Activated naive CD4-positive, alpha-beta T cell treated with anti-CD3 and anti-CD28 coated beads for 36 hours (primary cell): Measurements from ENCODE around the gene C12orf60. TPM values are rescaled to one million over a fixed set of nuclear protein-coding genes. Genes with fewer than 3 reads are reported as not detected.

Experiments used
- CTCF ChIA-PET: fragments of 350-600 bp; sonication (Branson Sonifier 250); formaldehyde crosslinking; loops from one replicate; lab custom pipeline; 2021; ENCODE audit warnings: antibody characterized with exemption; lab: Charles Lee
- DNase-seq: peaks from one replicate; pipeline ENCODE4 v3.0.0-alpha.2; 2020
- H3K27ac Mint-ChIP-seq: one replicate; pipeline ENCODE4 v1.8.0; 2021; ENCODE audit warnings: mild to moderate bottlenecking, mixed read lengths
- H3K27me3 Mint-ChIP-seq: one replicate; pipeline ENCODE4 v1.8.0; 2021; ENCODE audit warnings: low read depth, mixed read lengths
- H3K36me3 Mint-ChIP-seq: one replicate; pipeline ENCODE4 v1.8.0; 2021; ENCODE audit warnings: low read depth, mixed read lengths
- H3K4me1 Mint-ChIP-seq: one replicate; pipeline ENCODE4 v1.8.0; 2021; ENCODE audit warnings: low read depth, mixed read lengths
- H3K4me3 Mint-ChIP-seq: one replicate; pipeline ENCODE4 v1.8.0; 2021; ENCODE audit warnings: mild to moderate bottlenecking, moderate library complexity, mixed read lengths
- H3K9me3 Mint-ChIP-seq: one replicate; pipeline ENCODE4 v1.8.0; 2021; ENCODE audit warnings: mixed read lengths
- intact Hi-C: fragments of 100-400 bp; cut with micrococcal nuclease; formaldehyde crosslinking; loops from one replicate; pipeline ENCODE4 v1.15.1; 2023
- total RNA-seq, 2 experiments: library from RNA; stranded (reverse); gene quantifications; one replicate each; pipeline ENCODE4 v1.2.3, GENCODE V29; 2021

The C12orf60 gene
- total RNA-seq, 2 experiments from 2014 or later: 2.0 to 3.1 TPM

DNA sequence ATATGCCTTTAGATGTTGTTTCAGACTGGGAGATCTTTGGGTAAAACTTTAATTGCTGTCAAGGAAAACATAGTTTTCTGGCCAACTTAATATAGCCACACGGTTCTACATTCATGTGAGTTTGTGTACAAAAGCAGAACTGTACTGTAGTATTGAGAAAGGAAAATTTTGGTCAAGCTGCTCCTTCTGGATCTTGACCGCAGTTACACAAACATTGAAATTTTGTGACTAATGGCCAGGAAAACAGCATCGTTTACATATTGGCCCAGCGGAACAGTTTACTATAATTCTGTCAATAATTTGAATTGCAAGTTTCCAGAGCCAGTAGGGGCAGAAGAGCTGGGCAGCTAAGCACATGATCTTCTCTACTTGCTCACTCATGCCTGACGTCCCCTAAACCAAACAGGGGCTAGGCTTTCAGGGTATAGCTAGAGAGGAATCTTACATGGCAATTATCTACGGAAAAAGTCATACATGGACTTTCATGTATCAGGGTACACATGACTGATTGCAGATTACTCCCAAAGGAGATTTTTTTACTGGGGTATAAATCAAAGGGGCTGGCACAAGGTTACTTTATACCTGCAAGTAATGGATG, 51.2 kb downstream of the C12orf60 start:
- no peak for DNase-seq
- intact Hi-C loops: loop anchor here (2.0 kb wide), 1 partner anchor 18 kb away; no protein-coding TSS in a partner anchor
- Mint-ChIP-seq H3K9me3 (peaks cover 9% of the 10 kb centered on the region), H3K36me3 (peaks cover 2% of the 10 kb centered on the region), H3K4me3 (no peak overlapping the region), H3K27ac (no peak overlapping the region), H3K4me1 (no peaks in the 10 kb centered on the region), H3K27me3 (no peaks in the 10 kb centered on the region)
- CTCF ChIA-PET: interaction anchor here (0.7 to 1.0 kb wide), 3 partner anchors 13 to 131 kb away, joined by 3 read pairs; no protein-coding TSS in a partner anchor

GRCh38 chr12:14858513-14858912, 55.0 kb downstream of the C12orf60 start:
- no peaks in the 10 kb centered on the region for H3K4me1 Mint-ChIP-seq
- peaks cover 19% of the 10 kb centered on the region for H3K9me3 Mint-ChIP-seq
- H3K27ac Mint-ChIP-seq: no peak overlapping the region
- no peaks in the 10 kb centered on the region for H3K27me3 Mint-ChIP-seq
- no peak overlapping the region for H3K4me3 Mint-ChIP-seq
- CTCF ChIA-PET: no interaction called here
- intact Hi-C loops: no loop called here
- DNase-seq: no peak
- peaks cover 6% of the 10 kb centered on the region for H3K36me3 Mint-ChIP-seq

- Mint-ChIP-seq H3K4me3 (no peak overlapping the region), H3K27ac (no peak overlapping the region), H3K27me3 (no peaks in the 10 kb centered on the region), H3K4me1 (no peaks in the 10 kb centered on the region), H3K9me3 (peaks cover 19% of the 10 kb centered on the region), H3K36me3 (peaks cover 6% of the 10 kb centered on the region)
- no peak for DNase-seq
- intact Hi-C loops: no loop called here
- CTCF ChIA-PET: interaction anchor here (0.6 kb wide), 1 partner anchor 444 kb away, joined by 7 read pairs; no protein-coding TSS in a partner anchor
Observed at GRCh38 chr12:14860490-14860889, 57.0 kb downstream of the C12orf60 start.

GRCh38 chr12:14868916-14869506, 65.5 kb downstream of the C12orf60 start:
- Mint-ChIP-seq H3K27ac (no peak overlapping the region), H3K4me3 (no peak overlapping the region), H3K27me3 (no peaks in the 10 kb centered on the region), H3K9me3 (no peaks in the 10 kb centered on the region), H3K36me3 (no peaks in the 10 kb centered on the region), H3K4me1 (no peaks in the 10 kb centered on the region)
- no peak for DNase-seq
- CTCF ChIA-PET: interaction anchor here (0.6 to 0.9 kb wide), 3 partner anchors 23 to 128 kb away, joined by 3 to 4 read pairs (median 3); no protein-coding TSS in a partner anchor
- intact Hi-C loops: no loop called here

DNA sequence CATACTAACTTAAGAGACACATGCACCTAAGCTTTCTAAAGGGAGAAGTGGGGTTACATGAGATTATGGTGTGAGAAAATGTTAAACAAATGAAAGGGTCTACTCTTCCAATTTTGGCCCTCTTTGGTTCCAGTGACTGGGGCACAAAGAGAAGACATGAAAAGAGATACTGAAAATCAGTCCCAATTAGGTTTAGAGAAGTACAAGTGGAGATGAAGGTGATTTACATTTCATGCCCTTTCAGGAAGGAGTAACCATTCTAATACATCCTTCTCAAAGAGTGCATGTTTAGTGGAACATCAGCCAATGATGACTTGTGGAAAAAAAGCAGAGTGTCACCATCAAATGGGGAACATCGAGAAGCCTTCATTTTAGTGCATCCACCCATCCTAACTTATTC, 67.8 kb downstream of the C12orf60 start:
- intact Hi-C loops: no loop called here
- H3K4me3 Mint-ChIP-seq: no peak overlapping the region
- H3K4me1 Mint-ChIP-seq: no peaks in the 10 kb centered on the region
- no peaks in the 10 kb centered on the region for H3K36me3 Mint-ChIP-seq
- H3K27ac Mint-ChIP-seq: no peak overlapping the region
- no peaks in the 10 kb centered on the region for H3K27me3 Mint-ChIP-seq
- DNase-seq: no peak
- no peaks in the 10 kb centered on the region for H3K9me3 Mint-ChIP-seq
- CTCF ChIA-PET: interaction anchor here (0.6 kb wide), 1 partner anchor 242 kb away, joined by 3 read pairs; no protein-coding TSS in a partner anchor

DNA sequence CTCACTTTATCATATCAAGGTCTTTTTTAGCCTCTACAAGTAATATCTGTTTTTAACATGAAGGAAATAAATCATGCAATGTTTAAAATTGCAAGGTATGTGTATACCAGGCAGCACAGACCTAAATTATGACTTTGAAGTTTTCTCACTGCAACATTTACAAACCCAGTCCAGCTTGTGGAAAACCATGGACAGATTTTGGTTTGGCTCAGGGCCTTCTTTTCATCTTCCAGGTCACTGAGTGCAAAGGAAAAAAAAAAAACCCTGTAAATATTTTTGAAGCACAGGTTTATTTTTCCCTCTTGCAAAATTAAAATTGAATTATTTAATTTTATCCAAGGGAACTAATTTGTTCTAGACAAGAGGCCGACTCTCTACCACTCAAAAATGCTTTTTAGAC, 68.4 kb downstream of the C12orf60 start:
- no peaks in the 10 kb centered on the region for H3K36me3 Mint-ChIP-seq
- H3K9me3 Mint-ChIP-seq: no peaks in the 10 kb centered on the region
- no peak overlapping the region for H3K27ac Mint-ChIP-seq
- intact Hi-C loops: loop anchor here (2.0 kb wide), 1 partner anchor 17 kb away; no protein-coding TSS in a partner anchor
- H3K4me3 Mint-ChIP-seq: no peak overlapping the region
- no peak for DNase-seq
- CTCF ChIA-PET: interaction anchor here (0.6 kb wide), 1 partner anchor 243 kb away, joined by 3 read pairs; no protein-coding TSS in a partner anchor
- no peaks in the 10 kb centered on the region for H3K27me3 Mint-ChIP-seq
- no peaks in the 10 kb centered on the region for H3K4me1 Mint-ChIP-seq

DNA sequence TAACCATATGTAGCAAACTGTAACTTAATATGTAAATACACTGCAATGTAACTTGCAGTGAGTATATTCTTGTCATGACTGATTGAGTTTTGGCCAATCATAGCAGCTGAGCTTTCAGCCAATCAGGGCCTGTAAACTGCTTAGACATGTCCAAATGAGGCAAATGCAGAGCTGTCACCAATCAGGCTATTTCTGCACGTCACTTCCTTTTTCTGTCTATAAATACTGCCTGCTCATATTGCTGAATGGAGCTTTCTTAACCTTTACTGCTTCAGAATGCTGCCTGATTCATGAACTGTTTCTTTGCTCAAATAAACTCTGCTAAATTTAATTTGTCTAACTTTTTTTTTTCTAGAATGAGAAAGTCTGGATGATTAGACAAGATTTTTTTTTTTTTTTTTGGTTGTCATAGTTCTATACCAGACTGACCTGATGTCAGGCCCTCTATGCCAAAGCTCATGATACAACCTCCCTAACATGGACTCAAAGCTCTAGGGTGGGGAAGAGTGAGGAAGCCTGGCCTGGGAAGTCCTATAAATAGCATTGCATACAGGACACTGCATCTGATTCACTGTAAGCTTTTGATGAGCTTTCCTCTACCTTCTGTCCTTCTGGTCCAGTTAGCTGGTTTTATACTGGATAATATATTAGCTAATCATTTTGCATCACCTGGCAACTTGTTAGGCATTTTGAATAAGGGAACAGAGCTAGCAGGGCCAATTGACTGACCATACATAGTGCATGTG, 70.1 kb downstream of the C12orf60 start:
- intact Hi-C loops: loop anchor here (2.0 kb wide), 1 partner anchor 19 kb away; no protein-coding TSS in a partner anchor
- Mint-ChIP-seq H3K4me3 (no peak overlapping the region), H3K9me3 (no peaks in the 10 kb centered on the region), H3K27ac (no peak overlapping the region), H3K4me1 (no peaks in the 10 kb centered on the region), H3K36me3 (no peaks in the 10 kb centered on the region), H3K27me3 (no peaks in the 10 kb centered on the region)
- no peak for DNase-seq
- CTCF ChIA-PET: interaction anchor here (0.7 to 1.5 kb wide), 4 partner anchors 18 to 411 kb away, joined by 3 to 11 read pairs (median 4); no protein-coding TSS in a partner anchor

Other genes with a start within 250 kb of the C12orf60 start
- gene PLBD1, start 235.8 kb upstream of the C12orf60 start, total RNA-seq: not detected
- gene GUCY2C, start 107.1 kb upstream of the C12orf60 start, total RNA-seq: not detected
- 100 to 1,000 TPM; 105 to 115 TPM for gene WBP11, start 192 bp upstream of the C12orf60 start, total RNA-seq
- not detected for gene SMCO3, start 10.5 kb downstream of the C12orf60 start, total RNA-seq
- gene ART4, start 39.9 kb downstream of the C12orf60 start, total RNA-seq: not detected
- gene MGP, start 82.2 kb downstream of the C12orf60 start, total RNA-seq: not detected
- 1 to 10 TPM; 1.0 to 1.2 TPM for gene ERP27, start 134.9 kb downstream of the C12orf60 start, total RNA-seq
- gene ARHGDIB, start 157.9 kb downstream of the C12orf60 start, total RNA-seq: 100 to 1,000 TPM; 663 to 730 TPM
- gene PDE6H, start 169.4 kb downstream of the C12orf60 start, total RNA-seq: not detected